A549 (cell line): ENCODE results near the gene DVL2. TPM values are rescaled to one million over a fixed set of nuclear protein-coding genes. Genes with fewer than 3 reads are reported as not detected.

Experiments used
- ATAC-seq, 2 experiments: fragments of 200-7000 bp in 1 of 2; fragments of >200 bp in 1 of 2; cut with Nextera tagmentation in 1 of 2; cut with Tn5 transposase in 1 of 2; 3 replicates each; pipeline versions ENCODE4 v1.8.0 to v1.9.1; 2018 to 2020; ENCODE audit warnings: mild to moderate bottlenecking in 1 of 2, moderate library complexity in 1 of 2
- CTCF ChIA-PET: fragments of 300-600 bp; sonication (Branson Sonifier 250); formaldehyde crosslinking; extraction: SDS; loops from one replicate; lab custom pipeline; 2021; ENCODE audit warnings: antibody characterized with exemption, inconsistent platforms; lab: Yijun Ruan, JAX
- POLR2A ChIA-PET: fragments of 350-600 bp; formaldehyde crosslinking; extraction: SDS; loops from one replicate; lab custom pipeline; 2021; ENCODE audit warnings: antibody characterized with exemption, inconsistent platforms; lab: Yijun Ruan, JAX
- DNase-seq, 2 experiments: peaks; one replicate each; pipeline versions ENCODE4 v3.0.0 to v3.0.0-alpha.2; 2011 to 2016; ENCODE audit warnings: low read depth in 1 of 2, low spot score in 1 of 2
- FAIRE-seq: peaks from 2 replicates; lab custom pipeline; 2011; peaks lifted over from hg19 to GRCh38; lab: Jason Lieb, UNC
- H3K27ac ChIP-seq, 2 experiments: fragments of >200 bp; sonication (Bioruptor Twin); formaldehyde crosslinking; 3 replicates each; pipeline ENCODE4 v1.5.1; 2016 to 2017
- H3K4me1 ChIP-seq: fragments of >200 bp; sonication (Bioruptor Twin); formaldehyde crosslinking; 3 replicates; pipeline ENCODE4 v1.6.1; 2016
- H3K4me2 ChIP-seq: fragments of >200 bp; sonication (Bioruptor Twin); formaldehyde crosslinking; 3 replicates; pipeline ENCODE4 v1.6.1; 2016
- H3K4me3 ChIP-seq: fragments of >200 bp; sonication (Bioruptor Twin); formaldehyde crosslinking; 3 replicates; pipeline ENCODE4 v1.5.1; 2016
- H3K9me3 ChIP-seq: fragments of >200 bp; sonication (Bioruptor Twin); formaldehyde crosslinking; 3 replicates; pipeline ENCODE4 v1.6.1; 2016
- CTCF ChIP-seq: fragments of >200 bp; sonication (Bioruptor Twin); formaldehyde crosslinking; IDR thresholded peaks from 3 replicates; pipeline ENCODE4 v1.5.1; 2016
- FOSL2 ChIP-seq, 2 experiments: fragments of 450-650 bp in 1 of 2; fragments of >200 bp in 1 of 2; sonication (Bioruptor Twin) in 1 of 2; formaldehyde crosslinking; IDR thresholded peaks; 2 replicates each; pipeline versions ENCODE4 v1.5.0 to v1.6.1; 2016 to 2020; ENCODE audit warnings: mild to moderate bottlenecking in 1 of 2, moderate library complexity in 1 of 2
- HDAC2 ChIP-seq: fragments of 200-600 bp; sonication (generic); IDR thresholded peaks from 2 replicates; pipeline ENCODE4 v1.6.1; 2016
- JUNB ChIP-seq: fragments of >200 bp; sonication (Bioruptor Twin); formaldehyde crosslinking; IDR thresholded peaks from 2 replicates; pipeline ENCODE4 v1.6.1; 2016
- KDM5A ChIP-seq: fragments of 200-600 bp; sonication (generic); IDR thresholded peaks from 2 replicates; pipeline ENCODE4 v1.6.1; 2016; ENCODE audit warnings: antibody characterized with exemption, mild to moderate bottlenecking
- MAZ ChIP-seq: fragments of 150-350 bp; IDR thresholded peaks from 2 replicates; pipeline ENCODE4 v1.6.1; 2014; ENCODE audit warnings: antibody characterized with exemption, low read depth, low read length, borderline replicate concordance
- PHF8 ChIP-seq: fragments of 200-600 bp; sonication (generic); IDR thresholded peaks from 2 replicates; pipeline ENCODE4 v1.6.1; 2016; ENCODE audit warnings: low read depth, mild to moderate bottlenecking, antibody characterized with exemption, moderate library complexity, borderline replicate concordance
- RAD21 ChIP-seq, 2 experiments: fragments of >200 bp in 1 of 2; sonication (Bioruptor Twin) in 1 of 2; formaldehyde crosslinking in 1 of 2; IDR thresholded peaks in 1 of 2; conservative IDR thresholded peaks in 1 of 2; 2 replicates in 1 of 2; 3 replicates in 1 of 2; pipeline ENCODE4 v1.6.1; 2012 to 2018; ENCODE audit warnings: inconsistent platforms in 1 of 2
- RFX5 ChIP-seq: fragments of 450-650 bp; IDR thresholded peaks from 2 replicates; pipeline ENCODE4 v1.7.1; 2014; ENCODE audit warnings: antibody characterized with exemption, mild to moderate bottlenecking, moderate library complexity
- WGBS: methylation state at CpG from one replicate; pipeline ENCODE4 v1.1.6; 2017; ENCODE audit errors: missing lambda C conversion rate; 5-methylcytosine and 5-hydroxymethylcytosine counted together
- polyA plus RNA-seq, 4 experiments: library from polyadenylated mRNA; depleted of rRNA in 3 of 4; stranded (reverse); fragments of >200 nt; fragmentation: RNase III in 1 of 4; extraction: RNeasy Plus Mini Kit Qiagen cat#74134 plus additional on column Dnase treatment in 1 of 4; gene quantifications; 2 replicates in 3 of 4; 3 replicates in 1 of 4; pipeline ENCODE4 v1.2.3, GENCODE V29; 2011 to 2017
- TF ChIP-seq, protein P1 (sequence below): fragments of 250-450 bp; sonication (Bioruptor Pico); IDR thresholded peaks from 2 replicates; pipeline ENCODE4 v1.5.0; 2021; ENCODE audit warnings: mild to moderate bottlenecking, moderate library complexity, borderline replicate concordance
- TF ChIP-seq, protein P2 (sequence below): IDR thresholded peaks from 2 replicates; pipeline ENCODE4 v1.6.1; 2012

The DVL2 gene
- polyA plus RNA-seq, 2 of the 4 experiments (the other 2 are of a cell fraction): 5.7 to 40.4 TPM

DNA sequence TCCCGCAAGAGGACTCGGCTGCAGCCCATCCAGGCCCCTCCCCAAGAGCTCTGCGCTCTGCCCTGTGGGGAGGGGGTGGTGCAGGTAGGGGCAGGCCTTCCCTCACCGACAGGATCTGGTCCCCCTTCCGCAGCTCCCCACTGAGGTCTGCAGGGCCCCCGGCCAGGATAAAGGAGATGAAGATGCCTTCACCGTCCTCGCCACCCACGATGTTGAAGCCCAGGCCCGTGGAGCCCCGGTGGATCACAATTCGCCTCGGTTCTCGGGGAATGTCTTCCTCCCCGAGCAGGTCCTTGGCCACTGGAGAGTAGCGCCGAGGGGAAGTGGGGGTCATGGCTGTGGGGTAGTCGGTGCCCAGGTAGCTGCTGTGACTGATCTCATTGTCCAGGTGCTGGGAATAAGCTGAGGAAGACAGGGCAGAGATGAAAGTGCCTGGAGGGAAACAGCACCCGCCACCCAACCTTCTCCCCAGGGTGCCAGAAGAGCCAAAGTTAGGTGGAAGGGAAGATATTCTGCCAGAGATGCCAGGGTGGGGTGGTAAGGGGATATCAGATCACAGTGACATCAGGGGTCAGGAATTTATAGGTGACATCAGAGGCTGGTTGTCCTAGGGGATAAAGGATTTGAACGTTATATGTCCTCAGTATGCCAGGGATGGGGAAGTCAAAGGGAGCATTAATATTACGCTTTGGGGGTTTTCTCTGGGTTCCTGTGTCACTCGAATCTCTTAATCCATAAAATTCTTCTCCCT, 37.5 kb downstream of the DVL2 start:
- FAIRE-seq: no peak
- Histone ChIP-seq H3K27ac (no peak overlapping the region), H3K4me2 (no peak overlapping the region), H3K9me3 (no peaks in the 10 kb centered on the region), H3K4me1 (no peaks in the 10 kb centered on the region), H3K4me3 (no peak overlapping the region)
- ChIA-PET CTCF (interaction anchor here (0.6 to 4.6 kb wide), 8 partner anchors 13 to 151 kb away, joined by 3 to 31 read pairs (median 4); partner anchors contain the start of gene ASGR1), POLR2A (no interaction called here)
- no peak for ATAC-seq
- TF ChIP-seq MAZ: no peak
- WGBS: 89% methylated on average over 22 of the region's 22 CpGs
- no peak for DNase-seq

GRCh38 chr17:7195971-7196370, 38.3 kb downstream of the DVL2 start:
- Histone ChIP-seq H3K9me3 (no peaks in the 10 kb centered on the region), H3K27ac (no peak overlapping the region), H3K4me1 (no peaks in the 10 kb centered on the region), H3K4me3 (no peak overlapping the region), H3K4me2 (no peak overlapping the region)
- no peak for DNase-seq
- POLR2A ChIA-PET: no interaction called here
- no peak for ATAC-seq
- FAIRE-seq: no peak
- WGBS: 86% methylated on average over 12 of the region's 12 CpGs
- no peak for TF ChIP-seq KDM5A
- TF ChIP-seq FOSL2 (IDR thresholded peaks at IDR 0.05): no peak
- no peak for TF ChIP-seq FOSL2 (CRISPR knock-in tag; IDR thresholded peaks at IDR 0.05)
- no peak for TF ChIP-seq JUNB
- TF ChIP-seq RAD21 (conservative IDR thresholded peaks at IDR 0.05 in 1 of 2, IDR thresholded peaks at IDR 0.05 in 1 of 2): no peak
- no peak for TF ChIP-seq PHF8
- CTCF ChIA-PET: interaction anchor here (0.6 to 4.6 kb wide), 8 partner anchors 14 to 150 kb away, joined by 3 to 31 read pairs (median 4); partner anchors contain the start of gene ASGR1

DNA sequence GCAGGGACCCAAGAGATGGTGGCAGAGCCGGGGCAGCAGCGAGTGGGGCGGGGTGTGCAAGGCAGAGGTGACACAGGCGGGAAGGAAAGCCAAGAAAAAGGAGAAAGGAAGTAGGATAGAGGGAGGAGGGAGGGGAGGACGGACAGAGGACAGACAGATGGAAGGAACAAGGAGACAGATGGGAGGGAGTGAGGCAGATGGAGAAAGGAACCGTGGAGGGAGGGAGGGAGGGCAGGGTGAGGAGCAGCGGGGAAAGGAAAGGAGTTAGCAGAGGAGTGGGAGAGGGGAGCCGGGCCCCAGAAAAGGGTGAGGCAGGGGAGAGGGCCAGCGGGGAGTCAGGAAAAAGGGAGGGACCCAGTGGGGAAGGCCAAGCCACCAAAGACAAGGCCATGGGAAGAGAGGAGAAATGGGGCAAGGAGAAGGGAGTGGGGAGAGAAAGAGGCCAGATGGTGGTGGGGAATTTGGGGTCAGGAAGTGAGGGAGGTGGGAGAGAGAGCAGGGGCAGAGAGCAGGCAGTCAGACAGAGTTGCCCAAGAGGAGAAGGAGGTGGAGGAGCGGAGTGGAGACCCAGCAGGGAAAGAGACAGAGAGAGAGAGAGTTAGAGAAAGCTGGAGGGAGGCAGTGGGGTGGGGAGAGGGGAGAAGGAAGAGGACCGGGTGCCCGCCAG, 41.9 kb downstream of the DVL2 start:
- no peak for ATAC-seq
- no peak for FAIRE-seq
- TF ChIP-seq RFX5 (no peak), CTCF (no peak), HDAC2 (no peak)
- TF ChIP-seq, protein P1, sequence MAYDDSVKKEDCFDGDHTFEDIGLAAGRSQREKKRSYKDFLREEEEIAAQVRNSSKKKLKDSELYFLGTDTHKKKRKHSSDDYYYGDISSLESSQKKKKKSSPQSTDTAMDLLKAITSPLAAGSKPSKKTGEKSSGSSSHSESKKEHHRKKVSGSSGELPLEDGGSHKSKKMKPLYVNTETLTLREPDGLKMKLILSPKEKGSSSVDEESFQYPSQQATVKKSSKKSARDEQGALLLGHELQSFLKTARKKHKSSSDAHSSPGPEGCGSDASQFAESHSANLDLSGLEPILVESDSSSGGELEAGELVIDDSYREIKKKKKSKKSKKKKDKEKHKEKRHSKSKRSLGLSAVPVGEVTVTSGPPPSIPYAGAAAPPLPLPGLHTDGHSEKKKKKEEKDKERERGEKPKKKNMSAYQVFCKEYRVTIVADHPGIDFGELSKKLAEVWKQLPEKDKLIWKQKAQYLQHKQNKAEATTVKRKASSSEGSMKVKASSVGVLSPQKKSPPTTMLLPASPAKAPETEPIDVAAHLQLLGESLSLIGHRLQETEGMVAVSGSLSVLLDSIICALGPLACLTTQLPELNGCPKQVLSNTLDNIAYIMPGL (CRISPR knock-in tag): no peak
- TF ChIP-seq, protein P2, sequence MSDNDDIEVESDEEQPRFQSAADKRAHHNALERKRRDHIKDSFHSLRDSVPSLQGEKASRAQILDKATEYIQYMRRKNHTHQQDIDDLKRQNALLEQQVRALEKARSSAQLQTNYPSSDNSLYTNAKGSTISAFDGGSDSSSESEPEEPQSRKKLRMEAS: no peak
- Histone ChIP-seq H3K4me2 (no peak overlapping the region), H3K4me1 (no peaks in the 10 kb centered on the region), H3K9me3 (no peaks in the 10 kb centered on the region), H3K27ac (no peak overlapping the region), H3K4me3 (no peak overlapping the region)
- DNase-seq: no peak
- WGBS: 83% methylated on average over 12 of the region's 12 CpGs
- ChIA-PET POLR2A (no interaction called here), CTCF (interaction anchor here (1.1 kb wide), 1 partner anchor 104 kb away, joined by 3 read pairs; no protein-coding TSS in a partner anchor)
